HG02798 (cell line): Measurements from ENCODE around the gene SMARCD2.
"Not testable (repeated sequence)": the region's sequence is repeated elsewhere in the genome, so short reads cannot be mapped to it uniquely, and the experiment has no call there.

Experiments
- ATAC-seq: cut with Tn5 transposase; IDR thresholded peaks from one replicate; pipeline ENCODE4 v1.9.1; 2021; ENCODE audit warnings: mild to moderate bottlenecking; ENCODE audit not compliant: unreplicated experiment, poor library complexity

The SMARCD2 gene

DNA sequence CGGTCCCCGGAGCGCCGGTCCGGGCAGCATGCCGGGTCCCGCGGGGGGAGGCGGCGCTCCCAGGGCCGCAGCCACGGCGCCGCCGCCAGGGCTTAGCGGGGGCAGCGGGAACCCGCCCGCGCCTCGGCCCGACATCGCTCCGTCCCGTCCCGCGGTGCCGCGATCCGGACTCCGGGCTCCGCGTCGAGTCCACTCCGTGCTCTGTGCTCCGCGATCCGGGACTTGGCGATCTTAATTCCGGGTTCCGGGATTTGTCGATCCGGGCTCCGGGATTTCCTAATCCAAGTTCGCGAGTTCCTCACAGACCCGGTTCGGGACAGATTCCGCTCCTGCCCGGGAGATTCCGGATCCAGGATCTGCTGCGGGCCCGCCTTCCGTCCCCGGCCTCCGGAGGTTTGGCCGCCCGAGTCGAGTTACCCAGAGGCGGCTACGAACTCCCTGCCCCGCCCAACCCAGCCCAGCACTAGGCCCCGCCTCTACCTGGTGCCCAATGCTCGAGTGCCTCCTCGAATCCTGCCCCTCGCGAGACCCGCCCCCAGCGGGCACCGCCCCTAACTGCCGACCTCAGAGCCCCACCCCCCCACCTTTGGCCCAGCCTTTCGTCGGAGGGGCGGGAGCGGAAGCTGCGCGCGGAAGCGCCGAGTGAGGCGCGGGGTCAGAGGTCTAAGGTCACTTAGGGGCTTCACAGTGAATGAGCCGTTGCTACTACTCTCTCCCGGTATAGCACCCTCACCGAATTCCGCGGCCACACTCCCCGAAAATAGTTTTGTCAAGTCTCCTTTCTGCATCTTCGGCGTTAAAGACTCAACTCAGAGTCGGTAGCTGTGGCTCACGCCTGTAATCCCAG is at the start of gene SMARCD2:
Gene SMARCD2 (minus strand): TSS at position 146 of the 847 bp plus-strand sequence. CDS start 11 bp downstream, at position 135.
- ATAC-seq = peak; percentile 81

DNA sequence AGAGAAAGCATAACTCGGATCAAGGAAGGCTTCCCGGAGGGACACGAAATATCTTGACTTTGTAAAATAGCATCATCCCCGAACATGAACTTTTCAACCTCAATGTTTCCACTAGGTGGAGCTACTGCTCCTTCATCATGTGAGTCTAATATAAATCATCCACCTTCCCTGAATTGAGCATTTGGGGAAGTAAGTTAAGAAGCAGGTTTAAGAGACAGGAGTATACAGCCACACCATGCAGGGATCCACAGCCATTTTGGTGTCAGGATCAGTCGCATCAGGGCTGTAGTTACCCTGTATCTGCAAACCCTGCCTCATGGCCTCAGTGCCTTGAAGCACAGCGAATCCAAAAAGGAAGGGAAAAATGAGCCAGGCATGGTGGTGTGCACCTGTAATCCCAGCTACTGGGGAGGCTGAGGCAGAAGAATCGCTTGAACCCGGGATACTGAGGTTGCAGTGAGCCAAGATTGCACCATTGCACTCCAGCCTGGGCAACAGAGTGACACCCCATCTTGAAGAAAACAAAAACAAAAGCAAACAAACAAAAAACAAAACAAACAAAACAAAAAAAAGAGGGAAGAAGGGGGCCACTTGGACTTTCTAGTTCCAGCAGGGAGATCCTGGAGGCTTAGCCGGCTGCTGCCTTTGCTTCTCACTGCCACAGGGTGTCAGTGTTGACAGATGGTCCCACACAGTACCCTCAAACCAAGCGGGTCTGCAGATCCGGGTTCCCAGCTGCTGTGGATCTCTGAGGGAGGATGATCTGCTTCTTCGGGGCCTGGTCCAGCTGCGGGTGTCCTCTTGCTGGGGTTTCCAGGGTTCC is 46.8 kb upstream of the SMARCD2 start:
- not testable (repeated sequence) for ATAC-seq

DNA sequence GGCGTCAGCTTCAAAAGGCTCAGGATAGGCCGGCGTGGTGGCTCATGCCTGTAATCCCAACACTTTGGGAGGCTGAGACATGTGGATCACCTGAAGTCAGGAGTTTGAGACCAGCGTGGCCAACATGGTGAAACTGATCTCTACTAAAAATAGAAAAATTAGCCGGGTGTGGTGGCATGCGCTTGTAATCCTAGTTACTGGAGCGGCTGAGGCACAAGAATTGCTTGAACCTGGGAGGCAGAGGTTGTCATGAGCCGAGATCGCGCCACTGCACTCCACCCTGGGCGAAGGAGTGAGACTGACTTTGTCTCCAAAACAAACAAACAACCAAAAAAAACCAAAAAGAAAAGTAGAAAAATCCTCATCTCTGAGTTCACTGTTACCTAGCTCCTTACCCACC is 42.6 kb upstream of the SMARCD2 start:
- ATAC-seq = not testable (repeated sequence)

DNA sequence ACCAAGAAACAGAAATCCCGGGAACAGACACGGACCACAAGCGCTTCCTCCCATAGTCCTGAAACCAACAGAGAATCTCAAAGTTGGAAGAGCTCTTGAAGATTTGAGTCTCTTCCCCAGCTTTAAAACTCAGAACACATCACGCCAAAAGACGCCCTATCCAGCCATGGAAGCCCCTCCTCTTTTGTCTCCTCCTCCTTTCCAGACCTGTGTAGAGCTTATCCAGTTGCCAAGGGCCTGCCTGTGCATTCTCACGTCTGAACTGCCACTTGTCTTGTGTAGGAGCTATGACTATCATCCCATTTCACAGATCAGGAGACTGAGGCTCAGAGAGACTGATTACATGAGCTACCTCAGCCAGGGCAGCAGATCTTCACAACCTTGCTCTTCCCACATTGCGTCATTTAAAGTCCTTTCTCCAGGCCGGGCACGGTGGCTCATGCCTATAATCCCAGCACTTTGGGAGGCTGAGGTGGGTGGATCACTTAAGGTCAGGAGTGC is 40.2 kb upstream of the SMARCD2 start:
- ATAC-seq = not testable (repeated sequence)

DNA sequence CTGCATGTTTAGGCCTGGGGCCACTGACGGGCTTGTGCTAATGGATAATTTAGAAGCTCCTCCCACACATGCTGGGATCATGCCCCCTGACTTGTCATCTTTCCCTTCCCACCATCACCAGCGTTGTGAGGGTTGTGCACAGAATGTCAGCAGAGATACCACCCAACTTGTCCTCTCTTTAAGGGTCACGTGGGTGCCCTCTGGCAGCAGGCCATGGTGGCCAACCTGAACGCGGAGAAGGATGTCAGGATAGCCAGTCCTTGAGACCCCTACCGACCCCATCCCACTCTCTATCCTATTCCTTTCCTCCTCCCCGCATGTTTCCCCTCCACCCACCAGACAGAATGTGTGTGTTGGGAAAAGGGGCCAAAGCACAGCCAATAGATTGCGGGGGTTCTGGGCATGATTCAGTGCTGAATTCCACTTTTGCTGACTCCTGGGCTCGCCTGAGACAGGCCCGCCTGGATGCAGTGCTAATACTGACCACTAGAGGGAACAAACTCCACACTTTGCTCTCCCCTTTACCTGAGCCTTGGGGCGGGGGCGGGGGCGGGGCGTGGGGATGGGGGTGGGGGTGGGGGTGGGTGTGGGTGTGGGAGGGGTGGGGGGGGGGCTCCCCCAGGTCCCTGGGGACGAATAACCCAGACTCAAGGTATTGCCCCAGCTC is 39.6 kb upstream of the SMARCD2 start, which contains the start of gene GH2:
Gene GH2 (minus strand): TSS at position 10 of the 667 bp plus-strand sequence. CDS start 143 bp downstream, outside the sequence.
- ATAC-seq = no peak

DNA sequence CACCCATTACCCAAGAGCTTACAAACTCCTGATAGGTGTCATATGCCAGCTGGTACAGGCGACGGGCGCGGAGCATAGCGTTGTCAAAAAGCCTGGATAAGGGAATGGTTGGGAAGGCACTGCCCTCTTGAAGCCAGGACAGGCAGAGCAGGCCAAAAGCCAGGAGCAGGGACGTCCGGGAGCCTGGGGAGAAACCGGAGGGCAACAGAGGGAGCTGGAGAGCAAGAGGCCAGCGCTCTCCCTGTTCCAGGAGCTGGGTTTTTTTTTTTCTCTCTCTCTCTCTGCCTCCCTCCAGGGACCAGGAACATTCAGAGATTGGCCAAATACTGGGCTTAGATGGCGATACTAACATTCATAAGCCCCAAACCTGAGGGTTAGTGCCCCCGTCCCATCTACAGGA is 38.9 kb upstream of the SMARCD2 start:
- ATAC-seq = not testable (repeated sequence)

DNA sequence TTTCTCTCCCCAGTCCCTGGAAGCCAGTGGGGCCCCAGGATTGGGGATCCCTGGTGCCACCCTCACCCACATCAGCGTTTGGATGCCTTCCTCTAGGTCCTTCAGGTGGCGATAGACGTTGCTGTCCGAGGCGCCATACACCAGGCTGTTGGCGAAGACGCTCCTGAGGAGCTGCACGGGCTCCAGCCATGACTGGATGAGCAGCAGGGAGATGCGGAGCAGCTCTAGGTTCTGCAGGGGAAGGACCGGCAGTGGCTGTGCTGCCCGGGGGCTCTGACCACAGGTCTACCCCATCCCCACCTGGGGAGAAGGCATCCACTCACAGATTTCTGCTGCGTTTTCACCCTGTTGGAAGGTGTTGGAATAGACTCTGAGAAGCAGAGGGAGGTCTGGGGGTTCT is 38.2 kb upstream of the SMARCD2 start:
- no peak for ATAC-seq

DNA sequence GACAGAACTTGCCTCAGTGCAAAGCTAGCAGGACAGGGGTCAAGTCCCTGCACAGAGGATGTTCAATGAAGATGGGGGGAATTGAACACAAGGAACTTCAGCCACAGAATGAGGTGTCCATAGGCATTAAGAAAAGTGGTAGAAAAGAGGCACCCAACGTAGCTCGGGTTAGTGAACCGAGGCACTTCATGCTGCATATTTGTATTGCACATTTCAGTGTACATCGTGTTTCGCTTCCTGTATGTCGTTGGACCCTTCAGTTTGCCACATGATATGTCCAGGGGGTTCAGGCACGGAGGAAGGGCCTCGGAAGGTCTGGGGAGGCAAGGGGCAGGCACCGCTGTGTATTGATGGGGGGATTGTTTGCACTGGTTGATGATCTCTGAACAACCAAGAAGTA is 35.9 kb upstream of the SMARCD2 start:
- not testable (repeated sequence) for ATAC-seq

DNA sequence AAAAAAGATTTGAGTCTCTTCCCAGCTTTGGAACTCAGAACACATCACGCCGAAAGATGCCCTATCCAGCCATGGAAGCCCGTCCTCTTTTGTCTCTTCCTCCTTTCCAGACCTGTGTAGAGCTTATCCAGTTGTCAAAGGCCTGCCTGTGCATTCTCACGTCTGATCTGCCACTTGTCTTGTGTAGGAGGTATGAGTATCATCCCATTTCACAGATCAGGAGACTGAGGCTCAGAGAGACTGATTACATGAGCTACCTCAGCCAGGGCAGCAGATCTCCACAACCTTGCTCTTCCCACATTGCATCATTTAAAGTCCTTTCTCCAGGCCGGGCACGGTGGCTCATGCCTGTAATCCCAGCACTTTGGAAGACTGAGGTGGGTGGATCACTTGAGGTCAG is 32.2 kb upstream of the SMARCD2 start:
- ATAC-seq = not testable (repeated sequence)

DNA sequence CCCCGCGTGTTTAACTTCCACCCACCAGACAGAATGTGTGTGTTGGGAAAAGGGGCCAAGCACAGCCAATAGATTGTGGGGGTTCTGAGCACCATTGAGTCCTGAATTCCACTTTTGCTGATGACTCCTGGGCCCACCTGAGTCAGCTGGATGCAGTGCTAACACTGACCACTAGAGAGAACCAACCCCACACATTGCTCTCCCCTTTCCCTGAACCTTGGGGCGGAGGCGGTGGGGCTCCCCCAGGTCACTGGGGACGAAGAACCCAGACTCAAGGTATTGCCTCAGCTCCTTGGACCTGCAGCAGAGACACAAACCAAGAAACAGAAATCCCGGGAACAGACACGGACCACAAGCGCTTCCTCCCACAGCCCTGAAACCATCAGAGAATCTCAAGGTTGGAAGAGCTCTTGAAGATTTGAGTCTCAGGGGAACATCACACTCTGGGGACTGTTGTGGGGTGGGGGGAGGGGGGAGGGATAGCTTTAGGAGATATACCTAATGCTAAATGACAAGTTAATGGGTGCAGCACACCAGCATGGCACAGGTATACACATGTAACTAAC is 31.7 kb upstream of the SMARCD2 start:
- ATAC-seq = not testable (repeated sequence)

DNA sequence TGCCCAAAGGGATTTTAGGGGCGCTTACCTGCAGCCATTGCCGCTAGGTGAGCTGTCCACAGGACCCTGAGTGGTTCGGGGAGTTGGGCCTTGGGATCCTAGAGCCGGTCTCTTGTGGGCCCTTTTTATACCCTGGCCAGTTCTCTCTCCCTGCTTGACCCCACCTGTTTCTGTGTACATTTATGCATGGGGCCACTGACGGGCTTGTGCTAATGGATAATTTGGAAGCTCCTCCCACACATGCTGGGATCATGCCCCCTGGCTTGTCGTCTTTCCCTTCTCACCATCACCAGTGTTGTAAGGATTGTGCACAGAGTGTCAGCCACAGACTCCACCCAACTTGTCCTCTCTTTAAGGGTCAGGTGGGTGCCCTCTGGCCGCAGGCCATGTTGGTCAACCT is 31.1 kb upstream of the SMARCD2 start, which contains the start of gene CSH2:
Gene CSH2 (minus strand): TSS at position 101 of the 400 bp plus-strand sequence. CDS start 63 bp downstream, at position 38.
- not testable (repeated sequence) for ATAC-seq

DNA sequence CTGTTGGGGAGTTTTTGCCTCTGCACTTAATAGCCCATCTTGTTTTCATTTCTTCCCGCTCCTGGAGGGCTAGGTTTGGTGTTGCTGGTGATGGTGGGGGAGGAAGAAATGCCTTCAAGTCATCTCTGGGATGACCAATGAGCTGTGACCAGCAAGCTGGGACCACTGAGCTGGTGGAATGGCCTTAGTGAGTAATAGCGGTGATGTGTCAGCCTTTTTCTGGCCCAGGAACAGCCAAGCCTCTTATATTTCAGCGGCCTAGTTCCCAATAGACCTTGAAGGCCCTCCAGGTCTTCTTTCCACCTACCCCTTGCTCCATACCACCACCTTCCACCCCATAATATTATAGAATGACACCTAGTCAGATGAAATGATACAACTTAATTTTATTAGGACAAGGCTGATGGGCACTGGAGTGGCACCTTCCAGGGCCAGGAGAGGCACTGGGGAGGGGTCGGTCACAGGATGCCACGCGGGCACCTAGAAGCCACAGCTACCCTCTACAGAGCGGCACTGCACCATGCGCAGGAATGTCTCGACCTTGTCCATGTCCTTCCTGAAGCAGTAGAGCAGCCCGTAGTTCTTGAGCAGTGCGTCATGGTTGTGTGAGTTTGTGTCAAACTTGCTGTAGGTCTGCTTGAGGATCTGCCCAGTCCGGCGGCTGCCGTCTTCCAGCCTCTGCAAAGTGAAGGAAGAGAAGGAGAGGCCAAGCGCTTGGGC is 29.3 kb upstream of the SMARCD2 start:
- ATAC-seq = not testable (repeated sequence)

DNA sequence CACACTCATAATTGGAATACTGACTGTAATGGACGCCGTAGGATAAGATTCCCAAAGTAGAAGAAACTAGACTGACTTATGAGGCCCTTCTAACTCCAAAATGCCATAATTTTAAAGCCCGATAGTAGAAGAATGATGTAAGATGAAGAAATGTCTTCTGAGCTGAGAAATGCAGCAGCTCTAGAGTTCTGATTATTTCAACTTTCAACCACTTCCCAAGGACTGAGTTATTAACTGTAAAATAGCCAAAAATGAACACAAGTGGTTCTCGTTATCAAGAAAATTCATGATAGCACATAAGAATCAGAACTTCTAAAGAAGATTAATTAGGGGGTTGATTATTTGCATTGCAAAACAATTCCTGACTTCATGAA is 27.8 kb upstream of the SMARCD2 start:
- not testable (repeated sequence) for ATAC-seq

DNA sequence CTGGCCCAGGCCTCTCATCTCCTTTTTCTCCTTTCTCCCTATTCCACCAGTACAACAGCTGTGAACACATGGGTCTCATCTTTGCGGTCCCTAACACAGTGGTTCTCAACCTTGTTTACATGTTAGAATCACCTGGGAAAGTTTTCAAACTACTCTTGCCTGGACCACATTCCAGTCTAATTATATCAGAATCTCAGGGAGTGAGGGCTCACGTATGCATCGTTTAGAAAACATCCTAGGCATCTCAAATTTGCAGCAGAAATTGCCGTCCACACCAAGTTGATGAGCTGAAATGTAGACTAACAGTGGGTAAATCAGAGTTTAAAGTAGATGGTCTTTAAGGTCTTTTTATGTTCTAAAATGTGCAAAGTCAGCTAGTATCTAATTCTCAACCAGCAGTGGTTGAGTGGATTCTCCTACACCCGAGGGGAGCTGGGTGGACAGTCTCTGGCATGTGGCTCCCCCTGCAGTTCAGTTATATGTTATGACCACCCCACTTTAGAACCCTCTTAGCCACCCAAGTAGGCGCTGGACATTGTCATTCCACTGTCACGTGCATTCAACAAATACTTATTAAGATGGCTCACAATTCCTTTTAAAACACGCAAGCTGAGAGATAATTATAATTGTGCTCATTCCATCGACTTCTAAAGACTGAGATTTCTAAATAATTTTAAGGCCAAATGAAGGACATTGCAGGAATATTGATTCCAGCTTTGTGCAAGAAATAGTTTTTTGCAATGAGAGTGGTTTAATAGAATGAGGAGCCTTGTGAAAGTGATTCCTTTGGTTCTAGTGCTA is 27.2 kb upstream of the SMARCD2 start:
- ATAC-seq = not testable (repeated sequence)

DNA sequence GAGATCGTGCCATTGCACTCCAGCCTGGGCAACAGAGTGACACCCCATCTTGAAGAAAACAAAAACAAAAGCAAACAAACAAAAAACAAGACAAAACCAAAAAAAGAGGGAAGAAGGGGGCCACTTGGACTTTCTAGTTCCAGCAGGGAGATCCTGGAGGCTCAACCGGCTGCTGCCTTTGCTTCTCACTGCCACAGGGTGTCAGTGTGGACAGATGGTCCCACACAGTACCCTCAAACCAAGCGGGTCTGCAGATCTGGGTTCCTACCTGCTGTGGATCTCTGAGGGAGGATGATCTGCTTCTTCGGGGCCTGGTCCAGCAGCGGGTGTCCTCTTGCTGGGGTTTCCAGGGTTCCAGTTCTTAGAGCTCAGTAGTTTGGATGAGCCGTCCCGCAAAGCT is 24.1 kb upstream of the SMARCD2 start:
- ATAC-seq = not testable (repeated sequence)

DNA sequence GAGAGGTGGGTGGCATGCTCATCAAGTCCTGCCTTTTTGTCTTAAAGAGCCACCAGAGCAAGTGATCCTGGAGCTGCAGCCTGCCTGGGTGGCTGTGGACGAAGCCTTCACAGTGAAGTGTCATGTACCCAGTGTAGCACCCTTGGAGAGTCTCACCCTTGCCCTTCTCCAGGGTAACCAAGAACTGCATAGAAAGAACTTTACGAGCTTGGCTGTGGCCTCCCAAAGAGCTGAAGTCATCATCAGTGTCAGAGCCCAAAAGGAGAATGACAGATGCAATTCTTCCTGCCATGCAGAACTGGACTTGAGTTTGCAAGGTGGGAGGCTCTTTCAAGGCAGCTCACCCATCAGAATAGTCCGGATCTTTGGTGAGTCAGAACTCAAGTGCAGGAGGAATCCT is 16.8 kb upstream of the SMARCD2 start:
- no peak for ATAC-seq

DNA sequence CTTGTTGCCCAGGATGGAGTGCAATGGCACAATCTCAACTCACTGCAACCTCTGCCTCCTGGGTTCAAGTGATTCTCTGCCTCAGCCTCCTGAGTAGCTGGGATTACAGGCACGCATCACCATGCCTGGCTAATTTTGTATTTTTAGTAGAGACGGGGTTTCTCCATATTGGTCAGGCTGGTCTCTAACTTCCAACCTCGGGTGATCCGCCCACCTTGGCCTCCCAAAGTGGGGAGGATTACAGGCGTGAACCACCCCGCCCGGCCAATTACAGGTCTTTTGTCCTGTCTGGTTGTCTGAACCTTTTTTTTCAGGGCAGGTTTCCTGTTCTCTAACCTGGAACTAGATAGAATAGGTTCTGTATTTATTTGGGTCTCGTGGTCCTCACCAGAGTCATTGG is 13.9 kb upstream of the SMARCD2 start:
- ATAC-seq = not testable (repeated sequence)

DNA sequence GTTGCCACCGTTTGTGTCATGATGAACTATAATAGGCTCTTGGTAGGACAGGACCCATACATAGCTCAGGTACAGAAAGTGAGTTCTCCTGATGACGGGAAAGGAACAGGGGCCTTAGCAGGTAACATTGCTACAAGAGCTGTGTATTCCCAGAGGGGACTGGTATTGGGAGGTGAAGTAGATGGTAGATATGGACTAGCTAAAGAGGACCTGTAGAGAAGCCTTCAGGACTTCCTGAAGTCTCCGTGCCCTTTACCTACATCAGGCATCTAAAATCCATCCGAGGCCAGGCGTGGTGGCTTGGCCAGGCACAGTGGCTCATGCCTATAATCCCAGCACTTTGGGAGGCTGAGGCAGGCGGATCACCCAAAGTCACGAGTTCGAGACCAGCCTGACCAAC is 12.7 kb upstream of the SMARCD2 start:
- no peak for ATAC-seq
